T47D (cell line): Measurements from ENCODE around the gene PDK2.
A peak's percentile ranks its signal among the peaks of the same experiment; 100 is the strongest.

Experiments used
- DNase-seq, 2 experiments: peaks; one replicate each; pipeline versions ENCODE4 v3.0.0 to v3.0.0-alpha.2; 2011 to 2012; ENCODE audit warnings: low read depth in 1 of 2, low spot score in 1 of 2
- JUND ChIP-seq: IDR thresholded peaks from 2 replicates; pipeline ENCODE4 v1.6.1; 2012; ENCODE audit warnings: low read depth
- in situ Hi-C: cut with HindIII; loops from 2 replicates; pipeline ENCODE4 v1.10.0; 2016; ENCODE audit warnings: low sequenced_read_pairs, low pct_unique_long_range_greater_than_20kb

Gene PDK2

DNA sequence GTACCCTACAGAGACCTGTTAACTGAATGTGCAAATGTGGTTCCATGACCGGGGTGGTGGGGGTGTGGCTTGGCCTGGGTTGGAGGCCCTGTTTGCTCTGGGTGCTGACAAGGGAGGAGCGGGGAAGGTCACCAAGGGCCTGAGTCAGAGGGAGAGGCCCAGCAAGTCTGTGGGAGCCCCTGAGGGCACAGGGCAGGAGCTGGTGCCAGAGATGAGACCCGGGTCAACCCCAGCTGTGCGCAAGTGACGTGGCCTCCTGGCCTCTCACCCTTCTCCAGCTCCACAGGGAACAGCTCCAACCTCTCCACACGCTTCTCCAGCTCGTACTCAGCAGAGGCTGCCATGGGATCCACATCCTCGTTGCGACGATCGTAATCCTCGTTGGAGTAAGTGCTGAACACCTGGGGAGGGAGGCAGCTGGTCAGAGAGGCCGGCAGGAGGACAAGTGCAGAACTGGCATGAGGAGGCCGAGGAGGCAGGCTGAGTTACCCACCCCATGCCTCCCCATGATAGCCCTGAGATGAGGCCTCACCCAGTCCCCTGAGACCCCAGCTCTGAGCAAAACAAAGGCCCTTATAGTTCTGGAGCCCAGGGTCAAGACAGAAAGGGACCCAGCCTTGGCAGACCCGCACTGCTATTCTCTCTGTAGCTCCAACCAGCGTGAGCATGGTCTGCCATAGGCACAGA is 49.8 kb downstream of the PDK2 start:
- in situ Hi-C loops: no loop called here
- TF ChIP-seq JUND: no peak
- no peak for DNase-seq

DNA sequence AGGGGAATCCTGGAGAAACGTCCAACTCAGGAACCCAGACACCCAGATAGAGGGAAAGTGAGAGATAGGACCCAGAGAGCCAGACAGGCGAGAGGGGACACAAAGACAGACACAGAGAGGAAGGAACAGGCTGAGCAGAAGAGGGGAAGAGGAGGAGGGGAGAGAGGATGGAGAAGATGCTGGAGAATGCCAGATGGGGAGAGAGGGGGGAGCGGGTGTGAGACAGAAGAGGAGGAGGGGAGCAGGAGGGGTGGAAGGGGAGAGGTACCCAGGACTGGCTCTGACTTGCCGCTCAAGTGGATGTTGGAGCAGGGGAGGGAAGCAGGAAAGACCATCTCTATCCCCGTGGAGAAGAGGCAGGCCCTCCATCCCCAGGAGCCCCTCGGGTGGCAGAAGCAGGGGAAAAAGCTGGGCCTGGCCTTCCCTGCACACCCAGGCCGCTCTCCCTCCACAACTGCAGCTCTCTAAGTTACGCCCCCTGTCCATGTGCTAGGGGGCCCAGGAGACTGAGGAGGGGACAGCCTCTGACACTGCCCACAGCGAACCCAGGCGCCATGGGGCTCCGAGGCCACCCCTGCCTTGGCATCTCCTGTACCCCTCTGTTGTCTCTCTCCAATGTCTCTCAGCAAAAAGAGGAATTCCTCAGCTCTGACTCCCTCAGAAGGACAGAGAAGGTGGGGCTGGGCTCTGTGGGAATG is 50.5 kb downstream of the PDK2 start:
- in situ Hi-C loops: no loop called here
- no peak for DNase-seq

DNA sequence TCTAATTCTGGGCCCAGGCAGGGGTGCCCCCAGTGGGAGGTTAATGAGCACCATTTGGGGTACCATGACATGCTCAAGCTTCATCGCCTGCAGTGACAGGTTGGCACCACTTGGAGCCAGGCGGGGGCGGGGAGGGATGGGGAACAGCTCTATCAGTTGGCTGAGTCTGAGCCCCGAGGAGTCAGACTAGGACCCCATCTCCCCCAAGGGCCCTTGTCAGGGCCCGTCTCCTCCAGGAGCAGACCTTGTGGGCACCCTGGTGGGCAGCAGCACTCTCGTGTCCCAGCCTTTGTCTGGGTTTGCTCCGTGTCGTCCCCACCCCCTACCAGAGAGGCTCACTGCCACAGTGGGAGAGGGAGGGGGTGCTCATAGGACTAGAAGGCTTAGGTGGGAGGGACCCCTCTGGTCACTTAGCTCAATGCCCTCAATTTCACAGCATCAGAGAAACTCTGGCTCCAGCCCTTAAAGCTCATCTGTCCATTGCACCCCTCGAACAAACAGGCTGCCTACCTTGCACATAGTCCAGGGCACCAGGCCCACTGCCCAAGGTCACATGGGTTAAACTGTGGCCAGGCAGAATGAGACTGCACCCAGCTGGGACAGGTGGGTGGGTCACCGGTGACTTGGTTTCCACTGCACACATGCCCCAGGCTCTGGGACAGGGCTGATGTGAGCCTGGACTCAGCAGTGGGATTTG is 51.2 kb downstream of the PDK2 start:
- TF ChIP-seq JUND: no peak
- DNase-seq: no peak
- in situ Hi-C loops: no loop called here

More for the DNA sequence above, 50.5 kb downstream of the PDK2 start:
- no peak for TF ChIP-seq JUND

DNA sequence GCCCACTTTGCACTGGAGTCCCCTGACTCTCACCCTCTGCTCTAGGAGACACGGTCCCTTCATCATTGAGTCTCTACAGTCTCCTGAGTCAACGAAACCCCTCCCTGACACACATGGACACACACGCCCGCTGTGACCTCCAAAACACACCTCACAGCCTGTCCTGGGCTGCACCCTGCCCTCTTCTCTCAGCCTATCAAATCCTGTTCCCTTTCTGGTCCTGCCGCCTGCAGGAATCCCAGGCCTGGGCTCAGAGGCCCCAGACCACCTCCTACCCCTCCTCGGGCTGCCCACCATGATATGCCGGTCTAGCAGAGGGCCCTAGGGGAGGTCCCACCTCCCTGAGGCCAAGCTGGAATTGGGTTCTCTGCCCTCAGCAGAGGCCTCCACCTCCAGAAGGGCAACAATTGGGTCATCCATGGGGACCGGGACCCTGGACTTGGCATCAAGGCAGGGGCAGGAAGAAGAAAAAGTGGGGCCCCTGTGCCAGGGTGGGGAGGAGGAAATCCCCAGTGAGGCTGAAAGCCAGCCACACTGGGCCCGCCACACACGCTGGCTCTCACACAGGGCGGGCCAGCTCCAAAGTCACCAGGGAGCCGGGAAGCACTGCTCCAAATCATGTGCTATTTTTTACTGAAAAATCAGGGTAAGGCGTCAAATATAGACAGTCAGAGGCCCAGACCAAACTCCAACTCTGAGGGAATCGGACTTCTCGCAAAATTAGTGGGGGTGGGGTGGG is 51.9 kb downstream of the PDK2 start:
- DNase-seq: no peak
- no peak for TF ChIP-seq JUND
- in situ Hi-C loops: no loop called here

DNA sequence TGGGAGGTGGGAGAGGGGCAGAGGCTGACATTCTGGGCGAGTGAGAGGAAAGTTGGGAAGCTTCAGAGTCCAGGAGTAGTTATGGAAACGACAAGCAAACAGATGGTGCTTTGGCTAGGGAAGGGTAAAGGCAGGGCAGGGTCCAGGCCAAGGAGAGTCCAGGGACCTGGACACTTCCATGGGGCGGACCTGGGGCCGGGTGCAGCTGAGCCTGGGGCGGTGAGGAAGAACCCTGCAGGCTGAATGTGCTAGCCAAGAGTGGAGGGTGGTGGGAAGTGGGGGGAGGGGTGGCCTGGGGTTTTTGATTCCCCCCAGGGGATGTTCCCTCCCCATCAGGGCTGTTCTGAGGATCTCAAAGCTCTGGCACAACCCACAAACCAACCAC is 52.7 kb downstream of the PDK2 start:
- no peak for DNase-seq
- in situ Hi-C loops: no loop called here
- TF ChIP-seq JUND: no peak

DNA sequence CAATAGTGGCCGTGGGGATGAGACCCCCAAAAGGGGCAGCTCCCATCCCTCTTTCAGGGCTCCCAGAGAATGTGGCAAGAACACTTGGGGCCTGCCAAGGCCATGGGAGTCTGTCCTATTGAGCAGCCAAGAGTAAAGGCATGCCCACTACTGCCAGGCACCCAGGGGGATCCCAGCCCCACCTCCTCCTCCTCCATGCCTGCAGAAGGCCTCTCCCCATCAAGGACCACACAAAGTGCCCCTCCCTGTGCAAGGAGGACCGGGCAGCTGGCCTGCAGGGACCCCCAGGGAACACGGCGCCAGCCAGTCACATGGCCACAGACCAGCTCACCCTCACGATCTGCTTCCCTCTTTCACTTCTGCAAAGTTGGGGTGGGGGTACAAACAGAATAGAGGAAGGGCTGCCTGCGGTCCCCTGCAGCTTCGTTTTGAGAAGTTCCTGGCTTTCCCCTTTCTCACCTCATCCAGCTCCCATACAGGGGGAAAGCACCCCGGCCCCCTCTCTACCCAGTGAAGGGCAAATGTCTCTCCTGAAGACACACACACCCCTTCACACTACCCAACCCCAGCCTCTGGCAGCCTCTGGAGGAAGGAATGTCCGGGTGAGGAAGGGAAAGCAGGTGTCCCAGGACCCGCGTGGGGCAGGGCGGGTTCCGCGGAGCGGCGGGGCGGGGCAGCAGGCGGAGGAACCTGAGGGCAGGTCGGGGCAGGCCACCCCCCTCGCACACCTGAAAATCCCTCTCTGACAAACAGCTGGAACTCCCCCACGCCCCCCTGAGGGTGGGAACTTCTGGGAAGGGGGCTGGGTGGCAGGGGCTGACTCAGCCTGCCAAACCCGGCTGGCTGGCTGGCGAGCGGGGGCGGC is 53.3 kb downstream of the PDK2 start:
- in situ Hi-C loops: no loop called here
- no peak for TF ChIP-seq JUND
- DNase-seq: peak; percentile 88 to 97

DNA sequence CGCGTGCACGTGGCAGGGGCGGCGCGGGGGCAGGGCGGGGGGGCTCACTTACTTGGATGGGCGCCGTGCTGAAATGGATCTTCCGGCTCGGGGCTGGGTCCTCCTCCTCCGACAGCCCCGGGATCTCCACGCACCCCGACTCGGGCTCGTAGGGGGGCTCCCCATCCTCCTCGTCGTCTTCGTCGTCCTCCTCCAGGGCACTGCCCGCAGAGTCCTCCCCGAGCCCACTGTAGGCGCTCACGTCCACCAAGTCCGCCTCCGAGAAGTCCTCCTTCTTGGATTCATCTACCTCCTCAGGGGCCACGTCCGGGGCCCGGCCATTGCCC is 53.9 kb downstream of the PDK2 start:
- TF ChIP-seq JUND: no peak
- in situ Hi-C loops: no loop called here

DNA sequence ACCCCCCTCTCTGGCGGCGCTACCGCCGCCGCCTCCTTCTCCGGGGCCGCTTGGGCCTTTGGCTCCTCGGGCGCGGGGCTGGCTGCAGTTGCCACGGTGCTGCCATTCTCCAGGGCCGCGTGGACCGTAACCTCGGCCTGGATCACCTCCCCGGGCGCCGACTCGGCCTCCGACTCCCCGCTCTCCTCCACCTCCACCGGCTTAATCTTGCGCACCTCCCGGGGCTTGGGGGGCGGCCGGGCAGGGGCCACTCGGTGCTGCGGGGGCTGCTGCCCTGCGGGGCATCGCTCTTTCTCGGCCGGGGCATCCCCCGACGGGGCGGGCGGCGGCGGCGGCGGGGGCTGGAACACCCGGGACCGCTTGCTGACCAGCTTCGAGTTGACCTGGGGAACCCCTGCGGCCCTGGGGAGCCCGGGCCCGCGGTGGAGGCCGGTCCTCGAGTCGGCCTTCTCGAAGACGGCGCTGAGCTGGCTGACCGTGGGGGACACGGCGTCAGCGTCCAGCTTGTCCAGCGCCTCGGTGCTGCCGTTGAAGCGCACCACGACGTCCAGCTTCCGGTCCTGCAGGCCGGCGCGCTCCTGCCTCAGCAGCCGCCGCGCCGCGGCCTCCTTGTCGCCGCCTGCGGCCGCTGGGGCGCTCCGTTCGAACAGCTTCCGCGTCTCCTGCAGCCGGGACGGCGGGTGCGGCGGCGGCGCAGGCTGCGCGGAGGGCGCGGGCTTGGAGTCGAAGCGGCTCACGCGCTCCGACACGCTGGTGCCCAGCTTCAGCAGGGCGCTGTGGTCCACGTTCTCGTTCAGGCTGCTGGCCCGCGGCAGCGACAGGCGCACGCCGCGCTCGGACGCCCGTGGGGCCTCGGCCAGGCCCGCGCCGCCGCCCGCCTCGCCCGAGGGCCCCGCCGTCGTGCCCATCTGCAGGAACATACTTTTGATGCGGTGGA is 54.5 kb downstream of the PDK2 start:
- in situ Hi-C loops: no loop called here
- no peak for TF ChIP-seq JUND
- peak; percentile 66 to 77 for DNase-seq

More for the DNA sequence above, 53.9 kb downstream of the PDK2 start:
- no peak for DNase-seq

DNA sequence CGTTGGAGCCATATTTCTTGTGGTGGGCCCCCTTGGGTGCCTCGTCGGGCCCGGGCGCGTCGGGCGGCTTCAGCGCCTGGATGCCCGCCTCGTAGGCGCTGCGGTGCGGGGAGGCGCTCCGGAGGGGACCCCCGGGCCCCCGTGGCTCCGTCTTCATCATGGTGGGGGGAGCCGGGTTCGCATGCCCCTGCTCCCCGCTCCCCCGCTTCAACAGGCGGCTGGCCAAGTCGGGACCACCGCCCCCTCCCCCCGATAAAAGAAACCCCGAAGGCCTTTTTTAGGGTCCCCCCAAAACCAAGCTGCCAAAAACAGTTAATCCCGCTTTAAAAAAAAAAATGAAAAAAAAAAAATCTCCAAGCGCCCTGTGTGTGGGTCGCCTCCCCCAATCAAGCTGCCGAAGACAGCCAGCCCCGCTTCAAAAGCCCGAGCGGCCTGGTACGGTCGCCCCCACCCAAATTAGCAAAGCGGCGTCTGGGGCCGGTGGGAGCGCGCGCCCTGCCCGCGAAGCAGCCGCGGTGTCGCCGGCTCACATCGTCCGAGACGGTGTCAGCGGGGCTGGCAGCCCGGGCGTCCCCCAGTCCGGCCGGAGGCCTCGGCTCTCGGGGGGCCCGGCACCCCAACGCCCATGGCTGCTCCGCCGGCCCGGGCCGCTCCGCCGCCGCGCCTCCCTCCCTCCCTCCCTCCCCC is 55.3 kb downstream of the PDK2 start, which contains the start of gene PPP1R9B:
Gene PPP1R9B (minus strand): TSS at position 324 of the 687 bp plus-strand sequence. CDS start 164 bp downstream, at position 160.
- DNase-seq: no peak
- in situ Hi-C loops: no loop called here
- TF ChIP-seq JUND: no peak
